CD4-positive, alpha-beta T cell treated with Interferon alpha-2 for 1 hour (primary cell): Measurements from ENCODE around the gene CLIC1.
"Not testable (repeated sequence)": the region's sequence is repeated elsewhere in the genome, so short reads cannot be mapped to it uniquely, and the experiment has no call there.

Source experiments
- DNase-seq, 2 donors: peaks; one replicate each; pipeline ENCODE4 v3.0.0-alpha.2; 2020 to 2022

Gene CLIC1

DNA sequence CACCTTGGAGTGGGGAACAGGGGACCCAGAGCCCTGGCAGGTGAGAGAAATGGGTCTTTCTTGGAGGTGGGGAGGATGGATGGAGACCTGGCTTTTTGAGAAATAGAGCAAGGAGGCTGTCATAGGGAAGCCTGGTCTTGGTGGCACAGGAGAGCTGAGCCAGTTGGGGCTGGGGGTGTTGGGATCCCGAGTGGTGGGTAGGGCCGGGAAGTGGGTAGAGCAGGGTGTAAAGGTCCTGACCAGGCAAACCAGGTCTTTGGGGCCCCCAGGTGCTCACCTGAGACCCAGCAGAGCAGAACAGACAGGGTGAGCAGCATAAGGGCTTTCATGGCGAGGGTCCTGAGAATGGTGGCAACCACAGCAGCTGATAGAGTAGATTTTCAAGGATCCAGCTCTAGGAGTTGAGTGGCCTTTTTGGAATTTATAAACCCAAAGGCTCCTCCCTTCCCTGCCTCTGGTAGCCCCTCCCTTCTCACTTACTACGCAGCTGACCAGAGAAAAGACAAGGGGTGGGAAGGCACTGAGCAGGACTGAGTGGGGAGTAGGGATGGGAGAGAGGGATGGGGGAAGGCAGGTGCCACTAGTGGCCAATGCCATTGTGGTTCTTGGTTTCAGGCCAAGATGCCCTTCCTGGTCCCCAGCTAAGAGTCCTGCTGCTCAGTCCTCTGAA, 14.8 kb downstream of the CLIC1 start, which contains the start of gene LY6G6C:
Gene LY6G6C, minus strand, starts transcription at position 396 of the 670 bp plus-strand sequence. Its CDS starts 67 bp downstream, at position 329.
- DNase-seq = no peak

DNA sequence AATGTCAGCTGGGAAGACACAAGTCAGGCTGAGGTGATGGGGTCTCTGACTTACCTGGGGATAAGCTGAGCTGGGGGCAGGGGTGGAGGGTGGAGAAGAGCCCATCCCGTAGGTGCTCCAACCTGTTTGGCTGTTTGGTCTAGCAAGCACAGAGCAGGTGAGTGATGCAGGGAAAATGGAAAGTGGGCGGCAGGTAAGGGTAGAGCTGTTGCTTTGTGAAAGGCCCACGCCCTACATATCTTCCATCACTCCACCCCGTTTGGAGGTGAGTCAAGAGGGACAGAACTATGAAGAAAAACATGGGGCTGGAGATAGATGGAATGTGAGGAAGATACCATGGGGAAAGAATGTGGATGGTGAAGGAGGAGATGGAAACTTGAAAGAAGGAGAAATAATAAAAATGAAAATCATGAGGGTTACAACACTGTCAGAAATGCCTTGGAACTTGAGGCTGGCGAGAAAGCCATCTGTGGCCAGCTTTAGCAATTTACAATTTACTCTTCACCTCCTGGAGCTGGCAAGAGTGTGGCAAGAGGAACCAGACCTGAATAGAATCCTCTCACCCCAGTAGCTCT, 16.0 kb downstream of the CLIC1 start:
- DNase-seq = no peak

DNA sequence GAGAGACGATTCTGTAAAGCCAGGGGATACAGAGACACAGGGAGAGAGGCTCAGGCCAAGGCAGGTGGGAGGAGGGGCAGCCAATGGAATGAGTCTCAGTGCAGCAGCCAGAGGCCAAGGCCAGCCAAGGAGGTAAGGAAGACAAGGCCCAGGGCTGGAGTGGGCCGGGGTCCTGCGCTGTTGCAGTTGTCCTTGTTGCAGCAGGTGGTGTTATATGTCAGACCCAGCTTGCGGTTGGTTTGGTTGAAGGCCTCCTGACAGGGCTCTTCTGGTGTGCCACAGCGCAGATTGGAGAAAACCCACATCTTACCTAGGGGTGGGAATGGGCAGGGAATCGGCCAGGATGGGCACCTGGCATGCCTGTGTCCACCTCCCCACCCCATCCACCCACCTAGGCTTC, 17.3 kb downstream of the CLIC1 start:
- no peak for DNase-seq

- DNase-seq = no peak
These were observed 18.1 kb downstream of the CLIC1 start for GRCh38 chr6:31718265-31718664.

DNA sequence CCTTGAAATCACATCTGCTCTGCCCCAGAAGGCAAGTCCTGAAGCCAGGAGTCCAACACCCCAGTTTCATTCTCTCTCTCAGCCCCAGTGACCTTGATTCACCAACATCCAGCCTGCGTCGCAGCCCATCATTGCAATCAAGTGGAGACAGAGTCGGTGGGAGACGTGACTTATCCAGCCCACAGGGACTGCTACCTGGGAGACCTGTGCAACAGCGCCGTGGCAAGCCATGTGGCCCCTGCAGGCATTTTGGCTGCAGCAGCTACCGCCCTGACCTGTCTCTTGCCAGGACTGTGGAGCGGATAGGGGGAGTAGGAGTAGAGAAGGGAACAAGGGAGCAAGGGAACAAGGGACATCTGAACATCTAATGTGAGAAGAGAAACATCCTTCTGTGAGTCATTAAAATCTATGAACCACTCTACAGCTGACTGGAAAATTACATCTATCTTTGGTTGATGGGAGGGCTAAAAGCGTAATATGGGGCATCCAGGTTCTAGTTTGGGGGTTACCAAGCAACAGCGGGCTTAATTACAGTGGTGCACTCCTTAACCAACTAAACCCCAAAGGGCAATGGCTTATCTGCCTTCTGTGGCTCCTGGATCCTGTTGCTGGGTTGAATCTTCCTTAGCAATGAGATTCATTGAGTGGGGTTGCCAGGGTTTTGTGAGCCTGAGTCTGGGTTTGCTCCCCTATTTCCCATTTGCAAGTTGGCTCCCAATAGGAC, 18.7 kb downstream of the CLIC1 start:
- DNase-seq = no peak

GRCh38 chr6:31715022-31715958, 21.0 kb downstream of the CLIC1 start, which contains the start of gene LY6G6D:
LY6G6D (plus strand) TSS chr6:31715348; CDS start chr6:31715356, 8 bp downstream.
- no peak for DNase-seq

- DNase-seq = no peak
These were observed 22.2 kb downstream of the CLIC1 start for GRCh38 chr6:31713991-31714684.

DNA sequence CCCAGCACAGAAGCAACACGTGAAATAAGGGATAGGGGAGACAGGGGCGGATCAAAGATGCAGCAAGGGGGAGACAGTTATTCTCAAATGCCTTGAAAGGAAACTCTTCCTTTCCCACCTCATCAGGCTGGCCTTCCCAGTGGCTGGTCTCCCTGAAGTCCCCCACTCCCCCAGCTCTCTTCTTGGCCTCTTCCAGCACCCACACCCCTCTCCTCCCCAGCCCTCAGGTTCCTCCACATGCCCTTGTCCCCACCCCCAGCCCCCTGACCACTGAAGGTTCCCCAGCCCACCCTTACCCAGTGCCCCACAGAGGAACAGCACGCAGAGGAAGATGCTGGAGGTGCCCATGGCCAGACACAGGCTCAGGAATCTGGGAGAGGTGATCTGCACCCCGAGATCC, 22.9 kb downstream of the CLIC1 start:
- no peak for DNase-seq

- DNase-seq = peak; percentile 31 to 33
These were observed 24.0 kb downstream of the CLIC1 start for GRCh38 chr6:31712296-31712695.

DNA sequence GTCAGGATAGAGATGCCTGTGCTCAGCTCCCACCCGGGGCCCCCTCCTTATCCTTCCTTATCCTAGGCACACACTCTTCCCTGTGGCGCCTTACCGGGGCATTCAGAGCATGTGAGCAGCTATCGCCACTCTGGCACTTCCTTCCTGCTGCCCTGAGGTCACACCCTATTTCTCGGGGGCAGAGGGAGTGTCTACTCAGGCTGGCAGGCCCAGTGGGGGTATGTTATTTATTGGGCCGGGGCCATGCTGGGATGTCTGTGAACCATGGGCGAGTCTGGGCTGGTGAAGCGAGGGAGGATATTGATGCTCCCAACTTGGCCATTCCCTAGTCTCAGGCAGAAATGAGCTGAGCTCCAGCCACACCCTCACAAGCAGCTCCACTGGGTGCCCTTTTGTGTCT, 25.1 kb downstream of the CLIC1 start:
- DNase-seq = no peak

DNA sequence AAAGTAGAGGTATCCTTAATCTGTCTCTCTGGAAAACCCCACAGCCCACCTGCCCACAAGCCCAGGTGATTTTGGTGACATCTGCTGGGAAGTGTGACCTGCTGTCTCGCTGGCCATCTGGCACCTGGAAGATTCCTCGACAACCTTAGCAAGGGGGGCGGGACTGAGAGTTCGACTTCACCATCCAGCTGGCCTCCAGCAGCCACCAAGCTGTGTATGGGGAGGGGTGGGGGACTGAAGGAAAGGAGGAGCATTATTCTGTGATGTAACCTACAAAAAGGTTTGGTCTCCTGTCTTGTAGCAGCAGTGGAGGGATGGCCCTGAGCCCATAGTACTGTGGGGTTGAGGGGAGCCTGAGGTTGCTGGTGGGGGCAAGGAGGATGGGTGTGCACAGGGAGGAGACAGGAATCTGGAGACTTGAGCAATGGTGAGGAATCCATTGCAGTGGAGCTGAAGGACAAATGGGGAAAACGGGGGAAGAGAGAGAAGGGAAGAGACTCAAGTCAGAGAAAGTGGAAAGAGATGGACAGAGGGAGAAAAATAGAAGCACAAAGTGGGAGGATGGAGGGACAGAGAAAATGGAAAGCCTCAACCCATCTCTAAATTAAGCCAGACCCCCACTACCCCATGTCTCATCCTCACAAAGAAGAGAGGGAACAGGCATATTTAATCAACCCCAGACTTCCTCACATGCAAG, 25.7 kb downstream of the CLIC1 start:
- DNase-seq = no peak

DNA sequence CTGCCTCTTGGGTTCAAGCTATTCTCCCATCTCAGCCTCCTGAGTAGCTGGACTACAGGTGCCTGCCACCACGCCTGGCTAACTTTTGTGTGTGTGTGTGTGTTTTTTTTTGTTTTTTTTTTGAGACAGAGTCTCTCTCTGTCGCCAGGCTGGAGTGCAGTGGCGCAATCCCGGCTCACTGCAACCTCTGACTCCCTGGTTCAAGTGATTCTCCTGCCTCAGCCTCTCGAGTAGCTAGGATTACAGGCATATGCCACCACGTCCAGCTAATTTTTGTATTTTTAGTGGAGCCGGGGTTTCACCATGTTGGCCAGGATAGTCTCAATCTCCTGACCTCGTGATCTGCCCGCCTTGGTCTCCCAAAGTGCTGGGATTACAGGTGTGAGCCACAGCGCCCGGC, 27.2 kb downstream of the CLIC1 start:
- DNase-seq = not testable (repeated sequence)

DNA sequence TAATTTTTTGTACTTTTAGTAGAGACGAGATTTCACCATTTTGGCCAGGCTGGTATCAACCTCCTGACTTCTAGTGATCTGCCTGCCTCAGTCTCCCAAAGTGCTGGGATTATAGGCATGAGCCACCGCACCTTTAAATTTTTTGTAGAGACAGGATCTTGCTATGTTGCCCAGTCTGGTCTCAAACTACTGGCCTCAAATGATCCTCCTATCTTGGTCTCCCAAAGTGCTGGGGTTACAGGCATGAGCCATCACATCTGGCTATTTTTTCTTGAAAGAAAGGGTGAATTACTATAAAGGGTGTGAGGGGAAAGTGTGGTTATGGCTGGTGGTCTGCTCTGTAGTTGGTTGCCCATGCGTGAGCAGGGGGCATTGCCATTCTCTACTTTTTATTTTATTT, 28.1 kb downstream of the CLIC1 start:
- no peak for DNase-seq

DNA sequence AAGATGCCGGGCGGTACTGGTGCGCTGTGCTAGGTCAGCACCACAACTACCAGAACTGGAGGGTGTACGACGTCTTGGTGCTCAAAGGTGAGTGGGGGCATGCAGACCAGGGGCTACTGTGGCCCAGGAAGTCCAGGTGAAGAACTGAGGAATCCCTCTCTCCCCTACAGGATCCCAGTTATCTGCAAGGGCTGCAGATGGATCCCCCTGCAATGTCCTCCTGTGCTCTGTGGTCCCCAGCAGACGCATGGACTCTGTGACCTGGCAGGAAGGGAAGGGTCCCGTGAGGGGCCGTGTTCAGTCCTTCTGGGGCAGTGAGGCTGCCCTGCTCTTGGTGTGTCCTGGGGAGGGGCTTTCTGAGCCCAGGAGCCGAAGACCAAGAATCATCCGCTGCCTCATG, 28.6 kb downstream of the CLIC1 start:
- DNase-seq = no peak

- DNase-seq = no peak
These were observed 29.7 kb downstream of the CLIC1 start, which contains the start of gene LY6G6F for GRCh38 chr6:31706599-31706998. LY6G6F (plus strand) TSS chr6:31706866; CDS start chr6:31706907, 41 bp downstream.

DNA sequence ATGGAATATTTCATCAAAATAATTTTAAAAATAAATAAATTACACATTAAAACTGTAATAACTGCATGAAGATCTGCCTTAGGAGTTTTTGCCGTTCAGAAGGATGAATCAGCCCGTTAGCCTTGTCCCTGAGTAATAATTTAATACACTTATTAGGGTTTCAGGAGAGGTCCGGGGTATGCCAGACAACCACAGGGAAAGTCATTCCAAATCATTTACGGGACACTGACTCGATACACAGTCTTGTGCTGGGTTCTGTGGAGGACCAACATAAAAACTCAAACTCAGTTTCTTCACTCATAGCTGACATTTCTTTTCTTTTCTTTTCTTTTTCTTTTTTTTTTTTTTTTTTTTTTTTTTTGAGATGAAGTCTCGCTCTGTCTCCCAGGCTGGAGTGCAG, 30.4 kb downstream of the CLIC1 start:
- DNase-seq = no peak

DNA sequence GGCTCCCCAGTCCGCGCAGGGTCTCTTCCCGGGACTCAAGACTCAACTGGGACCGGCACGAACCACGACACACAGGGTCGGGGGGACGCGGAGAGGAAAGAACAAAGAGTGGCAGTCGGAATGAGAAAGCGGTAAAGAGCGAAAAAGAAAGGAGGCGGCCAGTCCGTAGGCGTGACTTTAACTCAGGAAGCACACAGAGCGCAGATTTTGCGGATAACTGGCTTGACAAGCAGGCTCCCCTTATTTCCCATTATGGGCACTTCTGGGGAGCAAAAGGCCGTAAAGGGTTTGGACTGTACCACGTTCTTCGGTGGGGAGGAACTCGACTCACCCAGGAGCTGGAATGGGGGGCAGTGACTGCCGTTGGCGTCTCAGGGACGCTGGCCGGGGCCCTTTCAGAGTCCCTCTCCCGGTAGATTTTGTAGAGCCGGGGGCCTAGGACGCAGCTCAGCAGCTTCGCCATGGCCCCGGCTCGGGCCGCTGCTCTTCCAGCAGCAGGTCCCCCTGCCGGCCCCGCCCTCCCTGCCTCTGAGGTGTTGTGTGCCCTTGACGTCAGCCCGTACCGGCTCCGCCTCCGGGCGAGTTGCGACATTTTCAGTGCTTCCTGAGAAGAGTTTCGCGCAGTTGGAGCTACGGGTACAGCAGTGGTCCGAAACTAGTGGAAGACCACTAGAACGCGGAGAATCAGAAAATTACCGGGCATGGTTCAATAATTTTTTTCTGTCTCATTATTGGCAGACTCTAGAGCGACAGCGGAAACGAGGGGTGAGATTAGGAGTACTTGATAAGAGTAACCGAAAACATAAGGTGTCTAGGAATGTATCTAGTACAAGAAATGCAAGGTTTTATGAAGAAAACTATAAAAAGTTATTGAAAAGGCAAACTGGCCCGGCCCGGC, 33.3 kb downstream of the CLIC1 start, which contains the start of gene ABHD16A:
Gene ABHD16A, minus strand, starts transcription at position 506 of the 898 bp plus-strand sequence. Its CDS starts 43 bp downstream, at position 463.
- peak; percentile 98 for DNase-seq

DNA sequence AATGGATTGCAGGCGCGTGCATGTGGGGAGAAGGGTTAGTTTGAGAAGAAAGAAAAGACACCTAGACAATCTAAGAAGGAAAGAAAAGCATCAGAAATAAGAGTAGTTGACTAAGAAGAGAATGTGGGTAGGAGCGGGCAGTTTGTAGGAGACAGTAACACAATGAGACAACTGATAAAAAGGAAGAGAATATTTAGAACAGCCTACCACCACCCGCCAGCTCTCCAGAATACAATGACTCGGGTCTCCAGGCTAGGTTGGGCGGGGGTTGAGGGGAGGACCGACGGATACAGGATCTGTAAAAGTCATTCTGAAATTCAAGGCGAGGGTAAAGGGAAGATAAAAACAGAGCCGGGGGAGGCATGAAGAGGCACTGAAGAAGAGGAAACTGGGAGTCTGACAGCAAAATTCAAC, 33.9 kb downstream of the CLIC1 start:
- no peak for DNase-seq

- no peak for DNase-seq
These were observed 34.5 kb downstream of the CLIC1 start for GRCh38 chr6:31701666-31702404.
